Neutrophil (primary cell): Measurements from ENCODE around the gene HNRNPC.
A peak's percentile ranks its signal among the peaks of the same experiment; 100 is the strongest.
"Not testable (repeated sequence)": the region's sequence is repeated elsewhere in the genome, so short reads cannot be mapped to it uniquely, and the experiment has no call there.

Source experiments
- H3K27ac ChIP-seq: fragments of 200-600 bp; sonication (generic); 2 replicates; pipeline ENCODE4 v1.5.1; 2016; ENCODE audit warnings: mild to moderate bottlenecking, moderate library complexity
- H3K27me3 ChIP-seq: fragments of 200-600 bp; sonication (generic); 2 replicates; pipeline ENCODE4 v1.6.0; 2016; ENCODE audit warnings: mild to moderate bottlenecking
- H3K36me3 ChIP-seq: fragments of 200-600 bp; sonication (generic); 2 replicates; pipeline ENCODE4 v1.5.1; 2017
- H3K4me1 ChIP-seq, 2 experiments: fragments of 200-600 bp in 1 of 2; sonication (generic) in 1 of 2; 1 replicate in 1 of 2; 2 replicates in 1 of 2; pipeline versions ENCODE4 v1.5.1 to v1.6.1; 2013 to 2016; ENCODE audit warnings: low read depth in 1 of 2, low read length in 1 of 2, mild to moderate bottlenecking in 1 of 2, moderate library complexity in 1 of 2; ENCODE audit not compliant: control insufficient read depth in 1 of 2, insufficient read depth in 1 of 2
- H3K4me3 ChIP-seq, 2 experiments: fragments of 200-600 bp in 1 of 2; sonication (generic) in 1 of 2; 1 replicate in 1 of 2; 2 replicates in 1 of 2; pipeline ENCODE4 v1.5.1; 2013 to 2016; ENCODE audit warnings: low read depth in 1 of 2, low read length in 1 of 2, mild to moderate bottlenecking in 1 of 2, moderate library complexity in 1 of 2
- H3K9me3 ChIP-seq: fragments of 200-600 bp; sonication (generic); 2 replicates; pipeline ENCODE4 v1.5.1; 2016
- CTCF ChIP-seq: fragments of 200-600 bp; sonication (generic); IDR thresholded peaks from 2 replicates; pipeline ENCODE4 v1.5.1; 2016; ENCODE audit warnings: antibody characterized with exemption

Gene HNRNPC

GRCh38 chr14:21219120-21219519 is 50.1 kb downstream of the HNRNPC start:
- H3K27me3 ChIP-seq: no peaks in the 10 kb centered on the region
- H3K36me3 ChIP-seq: peaks cover 84% of the 10 kb centered on the region
- no peaks in the 10 kb centered on the region for H3K4me1 ChIP-seq
- no peak overlapping the region for H3K4me3 ChIP-seq
- no peaks in the 10 kb centered on the region for H3K9me3 ChIP-seq
- no peak overlapping the region for H3K27ac ChIP-seq
- no peak for TF ChIP-seq CTCF

- H3K27me3 ChIP-seq: no peaks in the 10 kb centered on the region
- H3K27ac ChIP-seq: no peak overlapping the region
- H3K4me1 ChIP-seq: no peaks in the 10 kb centered on the region
- TF ChIP-seq CTCF: no peak
- peaks cover 86% of the 10 kb centered on the region for H3K36me3 ChIP-seq
- no peaks in the 10 kb centered on the region for H3K9me3 ChIP-seq
- no peak overlapping the region for H3K4me3 ChIP-seq
Measured at GRCh38 chr14:21215879-21216251, 53.4 kb downstream of the HNRNPC start.

DNA sequence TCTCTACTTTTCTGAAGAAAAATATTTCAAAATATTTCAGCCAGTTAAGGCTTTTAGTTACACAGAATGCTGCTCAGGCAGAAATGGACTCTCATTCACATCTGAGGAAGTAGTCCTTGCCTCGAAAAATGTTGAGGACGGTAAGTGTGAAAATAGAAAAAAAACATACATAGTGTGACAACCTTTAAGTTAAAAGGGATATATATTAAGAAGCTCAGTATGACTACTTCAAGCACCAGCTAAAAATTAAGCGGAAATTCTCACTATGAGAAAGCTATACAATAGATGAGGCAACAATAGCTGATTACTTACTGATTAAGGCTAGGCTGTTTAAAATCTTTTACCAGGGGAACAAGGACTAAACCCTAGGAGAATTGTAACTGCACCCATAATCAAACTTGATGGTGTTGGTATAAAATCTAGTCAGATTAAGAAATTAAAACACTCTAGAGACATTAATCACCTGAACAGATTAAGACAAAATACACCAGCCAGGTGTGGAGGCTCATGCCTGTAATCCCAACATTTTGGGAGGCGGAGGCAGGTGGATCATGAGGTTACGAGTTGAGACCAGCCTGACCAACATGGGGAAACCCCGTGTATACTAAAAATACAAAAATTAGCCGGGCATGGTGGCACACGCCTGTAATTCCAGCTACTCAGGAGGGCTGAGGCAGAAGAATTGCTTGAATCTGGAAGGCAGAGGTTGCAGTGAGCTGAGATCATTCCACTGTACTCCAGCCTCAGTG is 53.9 kb downstream of the HNRNPC start:
- no peaks in the 10 kb centered on the region for H3K4me1 ChIP-seq
- H3K36me3 ChIP-seq: peaks cover 84% of the 10 kb centered on the region
- H3K27me3 ChIP-seq: no peaks in the 10 kb centered on the region
- H3K4me3 ChIP-seq: no peak overlapping the region
- no peaks in the 10 kb centered on the region for H3K9me3 ChIP-seq
- peak overlapping the region; percentile 30 for H3K27ac ChIP-seq
- TF ChIP-seq CTCF: no peak

GRCh38 chr14:21213652-21214051 is 55.6 kb downstream of the HNRNPC start:
- Histone ChIP-seq H3K4me1 (no peaks in the 10 kb centered on the region), H3K27ac (no peak overlapping the region), H3K4me3 (no peak overlapping the region), H3K27me3 (no peaks in the 10 kb centered on the region), H3K9me3 (no peaks in the 10 kb centered on the region), H3K36me3 (peaks cover 89% of the 10 kb centered on the region)
- no peak for TF ChIP-seq CTCF

DNA sequence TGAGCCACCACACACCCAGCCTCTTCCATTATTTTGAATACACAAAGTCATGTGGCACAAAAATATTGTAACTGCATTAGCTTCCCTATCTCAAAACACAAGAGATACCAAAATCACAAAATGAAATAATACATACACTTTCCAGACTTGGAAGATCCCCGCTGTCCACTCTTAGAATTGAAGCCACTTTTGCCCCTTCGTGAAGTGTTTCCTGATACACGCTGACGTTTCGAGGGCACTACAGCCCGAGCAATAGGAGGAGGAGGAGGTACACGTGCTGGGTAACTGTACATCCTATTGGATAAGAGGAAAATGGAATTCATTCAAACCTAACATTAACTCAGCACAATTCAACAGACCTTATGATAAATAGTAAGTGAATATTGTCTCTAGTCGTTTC is 56.4 kb downstream of the HNRNPC start:
- H3K4me1 ChIP-seq, H3K4me3 ChIP-seq, H3K27me3 ChIP-seq, H3K9me3 ChIP-seq, H3K27ac ChIP-seq: not testable (repeated sequence)
- peaks cover 92% of the 10 kb centered on the region for H3K36me3 ChIP-seq

- H3K27me3 ChIP-seq: no peaks in the 10 kb centered on the region
- peaks cover 93% of the 10 kb centered on the region for H3K36me3 ChIP-seq
- no peak overlapping the region for H3K27ac ChIP-seq
- H3K4me3 ChIP-seq: no peak overlapping the region
- H3K4me1 ChIP-seq: no peaks in the 10 kb centered on the region
- TF ChIP-seq CTCF: no peak
- H3K9me3 ChIP-seq: no peaks in the 10 kb centered on the region
Measured at GRCh38 chr14:21211509-21211908, 57.7 kb downstream of the HNRNPC start.
